SK-N-SH treated with all-trans-retinoic acid at 6 μM for 48 hours (cell line): ENCODE results near the gene ANK2.

Experiments
- BACH2 ChIP-seq: fragments of 250-450 bp; sonication (Bioruptor Pico); IDR thresholded peaks from 2 replicates; pipeline ENCODE4 v1.9.0; 2021; ENCODE audit warnings: mild to moderate bottlenecking, borderline replicate concordance
- GLIS3 ChIP-seq: fragments of 250-450 bp; sonication (Bioruptor Pico); IDR thresholded peaks from 2 replicates; pipeline ENCODE4 v1.5.0; 2020; ENCODE audit warnings: mild to moderate bottlenecking, moderate library complexity
- TCF4 ChIP-seq: fragments of 250-450 bp; sonication (Bioruptor Pico); IDR thresholded peaks from 2 replicates; pipeline ENCODE4 v1.8.0; 2021; ENCODE audit warnings: mild to moderate bottlenecking, moderate library complexity, borderline replicate concordance
- TOX ChIP-seq: fragments of 250-450 bp; sonication (Bioruptor Pico); IDR thresholded peaks from 2 replicates; pipeline ENCODE4 v1.8.0; 2021; ENCODE audit warnings: mild to moderate bottlenecking, moderate library complexity, borderline replicate concordance
- ZNF565 ChIP-seq: fragments of 450-650 bp; formaldehyde crosslinking; conservative IDR thresholded peaks from 2 replicates; pipeline ENCODE4 v1.5.0; 2020; ENCODE audit warnings: low read depth, mild to moderate bottlenecking, moderate library complexity
- ZNF70 ChIP-seq: fragments of 450-650 bp; formaldehyde crosslinking; IDR thresholded peaks from 2 replicates; pipeline ENCODE4 v1.5.0; 2020; ENCODE audit warnings: mild to moderate bottlenecking, moderate library complexity
- TF ChIP-seq, protein P1 (sequence below): fragments of 250-450 bp; sonication (Bioruptor Pico); IDR thresholded peaks from 2 replicates; pipeline ENCODE4 v1.8.0; 2020; ENCODE audit warnings: mild to moderate bottlenecking, moderate library complexity, borderline replicate concordance
- TF ChIP-seq, protein P2 (sequence below): fragments of 250-450 bp; sonication (Bioruptor Pico); IDR thresholded peaks from 2 replicates; pipeline ENCODE4 v1.5.0; 2020; ENCODE audit warnings: mild to moderate bottlenecking, moderate library complexity

GRCh38 chr4:113317523-113317922 lies 268.1 kb downstream of the ANK2 start:
- no peak for TF ChIP-seq TCF4 (CRISPR knock-in tag)
- TF ChIP-seq, protein P1, sequence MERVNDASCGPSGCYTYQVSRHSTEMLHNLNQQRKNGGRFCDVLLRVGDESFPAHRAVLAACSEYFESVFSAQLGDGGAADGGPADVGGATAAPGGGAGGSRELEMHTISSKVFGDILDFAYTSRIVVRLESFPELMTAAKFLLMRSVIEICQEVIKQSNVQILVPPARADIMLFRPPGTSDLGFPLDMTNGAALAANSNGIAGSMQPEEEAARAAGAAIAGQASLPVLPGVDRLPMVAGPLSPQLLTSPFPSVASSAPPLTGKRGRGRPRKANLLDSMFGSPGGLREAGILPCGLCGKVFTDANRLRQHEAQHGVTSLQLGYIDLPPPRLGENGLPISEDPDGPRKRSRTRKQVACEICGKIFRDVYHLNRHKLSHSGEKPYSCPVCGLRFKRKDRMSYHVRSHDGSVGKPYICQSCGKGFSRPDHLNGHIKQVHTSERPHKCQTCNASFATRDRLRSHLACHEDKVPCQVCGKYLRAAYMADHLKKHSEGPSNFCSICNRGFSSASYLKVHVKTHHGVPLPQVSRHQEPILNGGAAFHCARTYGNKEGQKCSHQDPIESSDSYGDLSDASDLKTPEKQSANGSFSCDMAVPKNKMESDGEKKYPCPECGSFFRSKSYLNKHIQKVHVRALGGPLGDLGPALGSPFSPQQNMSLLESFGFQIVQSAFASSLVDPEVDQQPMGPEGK, result no peak
- no peak for TF ChIP-seq ZNF565
- TF ChIP-seq, protein P2, sequence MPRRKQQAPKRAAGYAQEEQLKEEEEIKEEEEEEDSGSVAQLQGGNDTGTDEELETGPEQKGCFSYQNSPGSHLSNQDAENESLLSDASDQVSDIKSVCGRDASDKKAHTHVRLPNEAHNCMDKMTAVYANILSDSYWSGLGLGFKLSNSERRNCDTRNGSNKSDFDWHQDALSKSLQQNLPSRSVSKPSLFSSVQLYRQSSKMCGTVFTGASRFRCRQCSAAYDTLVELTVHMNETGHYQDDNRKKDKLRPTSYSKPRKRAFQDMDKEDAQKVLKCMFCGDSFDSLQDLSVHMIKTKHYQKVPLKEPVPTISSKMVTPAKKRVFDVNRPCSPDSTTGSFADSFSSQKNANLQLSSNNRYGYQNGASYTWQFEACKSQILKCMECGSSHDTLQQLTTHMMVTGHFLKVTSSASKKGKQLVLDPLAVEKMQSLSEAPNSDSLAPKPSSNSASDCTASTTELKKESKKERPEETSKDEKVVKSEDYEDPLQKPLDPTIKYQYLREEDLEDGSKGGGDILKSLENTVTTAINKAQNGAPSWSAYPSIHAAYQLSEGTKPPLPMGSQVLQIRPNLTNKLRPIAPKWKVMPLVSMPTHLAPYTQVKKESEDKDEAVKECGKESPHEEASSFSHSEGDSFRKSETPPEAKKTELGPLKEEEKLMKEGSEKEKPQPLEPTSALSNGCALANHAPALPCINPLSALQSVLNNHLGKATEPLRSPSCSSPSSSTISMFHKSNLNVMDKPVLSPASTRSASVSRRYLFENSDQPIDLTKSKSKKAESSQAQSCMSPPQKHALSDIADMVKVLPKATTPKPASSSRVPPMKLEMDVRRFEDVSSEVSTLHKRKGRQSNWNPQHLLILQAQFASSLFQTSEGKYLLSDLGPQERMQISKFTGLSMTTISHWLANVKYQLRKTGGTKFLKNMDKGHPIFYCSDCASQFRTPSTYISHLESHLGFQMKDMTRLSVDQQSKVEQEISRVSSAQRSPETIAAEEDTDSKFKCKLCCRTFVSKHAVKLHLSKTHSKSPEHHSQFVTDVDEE (CRISPR knock-in tag), result no peak
- TF ChIP-seq ZNF70 (CRISPR knock-in tag), result no peak
- no peak for TF ChIP-seq GLIS3
- no peak for TF ChIP-seq BACH2 (CRISPR knock-in tag)
- no peak for TF ChIP-seq TOX (CRISPR knock-in tag)
